H9 (cell line): ENCODE results near the gene FGF4. TPM values are rescaled to one million over a fixed set of nuclear protein-coding genes. Genes with fewer than 3 reads are reported as not detected.

ENCODE experiments used
- DNase-seq: peaks from one replicate; pipeline ENCODE4 v3.0.0-alpha.2; 2017
- H2AFZ ChIP-seq: one replicate; pipeline ENCODE4 v1.6.1; 2013; ENCODE audit warnings: mild to moderate bottlenecking, low read length, control low read depth, moderate library complexity
- H2AK5ac ChIP-seq: 2 replicates; pipeline ENCODE4 v1.6.1; 2013; ENCODE audit warnings: low read length, control low read depth, mixed read lengths; ENCODE audit not compliant: insufficient read length
- H2BK120ac ChIP-seq: one replicate; pipeline ENCODE4 v1.6.1; 2013; ENCODE audit warnings: low read depth, mild to moderate bottlenecking, low read length, control low read depth, inconsistent platforms; ENCODE audit not compliant: poor library complexity, severe bottlenecking
- H2BK12ac ChIP-seq: 2 replicates; pipeline ENCODE4 v1.6.1; 2013; ENCODE audit warnings: low read length, control low read depth, mixed read lengths, low read depth; ENCODE audit not compliant: insufficient read length
- H2BK15ac ChIP-seq: 2 replicates; pipeline ENCODE4 v1.6.1; 2013; ENCODE audit warnings: low read depth, low read length, control low read depth
- H2BK20ac ChIP-seq: one replicate; pipeline ENCODE4 v1.6.1; 2013; ENCODE audit warnings: low read depth, mild to moderate bottlenecking, low read length, control low read depth, inconsistent platforms; ENCODE audit not compliant: poor library complexity, severe bottlenecking
- H2BK5ac ChIP-seq: 2 replicates; pipeline ENCODE4 v1.6.1; 2013; ENCODE audit warnings: low read length, control low read depth, mixed read lengths; ENCODE audit not compliant: insufficient read length
- H3K14ac ChIP-seq: 2 replicates; pipeline ENCODE4 v1.6.1; 2013; ENCODE audit warnings: low read length, control low read depth; ENCODE audit not compliant: insufficient read depth
- H3K18ac ChIP-seq: 2 replicates; pipeline ENCODE4 v1.6.1; 2013; ENCODE audit warnings: low read depth, mild to moderate bottlenecking, mixed read lengths, low read length, control low read depth; ENCODE audit not compliant: insufficient read length
- H3K23ac ChIP-seq: 2 replicates; pipeline ENCODE4 v1.6.1; 2013; ENCODE audit warnings: low read length, control low read depth, mixed read lengths, low read depth; ENCODE audit not compliant: insufficient read length
- H3K23me2 ChIP-seq: 2 replicates; pipeline ENCODE4 v1.6.1; 2013; ENCODE audit warnings: low read depth, mild to moderate bottlenecking, mixed read lengths, low read length, control low read depth; ENCODE audit not compliant: insufficient read length, poor library complexity, severe bottlenecking
- H3K27ac ChIP-seq: 2 replicates; pipeline ENCODE4 v1.5.1; 2013; ENCODE audit warnings: low read length, control low read depth, mixed read lengths, low read depth; ENCODE audit not compliant: insufficient read length
- H3K27me3 ChIP-seq: 2 replicates; pipeline ENCODE4 v1.6.1; 2013; ENCODE audit warnings: low read length, control low read depth, inconsistent platforms; ENCODE audit not compliant: insufficient read depth
- H3K4ac ChIP-seq: 2 replicates; pipeline ENCODE4 v1.6.1; 2013; ENCODE audit warnings: low read depth, mild to moderate bottlenecking, control low read depth, inconsistent platforms, low read length, moderate library complexity
- H3K4me1 ChIP-seq: 2 replicates; pipeline ENCODE4 v1.6.1; 2013; ENCODE audit warnings: low read length, control low read depth, inconsistent platforms; ENCODE audit not compliant: insufficient read depth
- H3K4me2 ChIP-seq: 2 replicates; pipeline ENCODE4 v1.6.1; 2013; ENCODE audit warnings: low read length, control low read depth, mixed read lengths; ENCODE audit not compliant: insufficient read length, insufficient read depth
- H3K56ac ChIP-seq: 2 replicates; pipeline ENCODE4 v1.6.1; 2013; ENCODE audit warnings: low read depth, mild to moderate bottlenecking, mixed read lengths, low read length, control low read depth; ENCODE audit not compliant: insufficient read length
- H3K79me1 ChIP-seq: 2 replicates; pipeline ENCODE4 v1.6.1; 2013; ENCODE audit warnings: low read depth, mild to moderate bottlenecking, moderate library complexity, low read length, control low read depth, inconsistent platforms; ENCODE audit not compliant: insufficient read depth, poor library complexity, severe bottlenecking
- H3K79me2 ChIP-seq: 2 replicates; pipeline ENCODE4 v1.6.1; 2013; ENCODE audit warnings: low read length, control low read depth, inconsistent platforms; ENCODE audit not compliant: insufficient read depth
- H3K9ac ChIP-seq: 2 replicates; pipeline ENCODE4 v1.6.1; 2013; ENCODE audit warnings: low read length, control low read depth, mixed read lengths; ENCODE audit not compliant: insufficient read length; ENCODE audit errors: extremely low read depth
- H3K9me3 ChIP-seq: one replicate; pipeline ENCODE4 v1.6.1; 2013; ENCODE audit warnings: low read depth, low read length, inconsistent platforms; ENCODE audit not compliant: control insufficient read depth
- H3T11ph ChIP-seq: one replicate; pipeline ENCODE4 v1.6.1; 2013; ENCODE audit warnings: mild to moderate bottlenecking, low read length, control low read depth, inconsistent platforms
- H4K20me1 ChIP-seq: one replicate; pipeline ENCODE4 v1.6.1; 2013; ENCODE audit not compliant: control insufficient read depth, insufficient read length, insufficient read depth
- H4K5ac ChIP-seq: 2 replicates; pipeline ENCODE4 v1.6.1; 2013; ENCODE audit warnings: low read depth, mild to moderate bottlenecking, mixed read lengths, low read length, control low read depth; ENCODE audit not compliant: insufficient read length
- H4K8ac ChIP-seq: replicated peaks from 2 replicates; pipeline ENCODE4 v1.6.1; 2013; ENCODE audit warnings: low read length, control low read depth, mixed read lengths, low read depth; ENCODE audit not compliant: insufficient read length
- H4K91ac ChIP-seq: 2 replicates; pipeline ENCODE4 v1.6.1; 2013; ENCODE audit warnings: low read depth, mild to moderate bottlenecking, moderate library complexity, mixed read lengths, low read length, control low read depth; ENCODE audit not compliant: insufficient read length
- H3K27ac Mint-ChIP-seq, 3 experiments: 2 replicates in 2 of 3; 3 replicates in 1 of 3; pipeline ENCODE4 v1.8.0; 2020 to 2021; ENCODE audit warnings: mixed read lengths in 3 of 3, mild to moderate bottlenecking in 1 of 3, moderate library complexity in 1 of 3
- H3K27me3 Mint-ChIP-seq: 2 replicates; pipeline ENCODE4 v1.8.0; 2021; ENCODE audit warnings: low read depth, mild to moderate bottlenecking, moderate library complexity, mixed read lengths
- H3K36me3 Mint-ChIP-seq, 3 experiments: 2 replicates in 2 of 3; 3 replicates in 1 of 3; pipeline ENCODE4 v1.8.0; 2020 to 2021; ENCODE audit warnings: low read depth in 3 of 3, mixed read lengths in 3 of 3; ENCODE audit not compliant: insufficient read depth in 1 of 3
- H3K4me1 Mint-ChIP-seq, 2 experiments: 2 replicates each; pipeline ENCODE4 v1.8.0; 2020; ENCODE audit warnings: mixed read lengths in 2 of 2
- H3K4me3 Mint-ChIP-seq, 2 experiments: 2 replicates in 1 of 2; 3 replicates in 1 of 2; pipeline ENCODE4 v1.8.0; 2020 to 2021; ENCODE audit warnings: mild to moderate bottlenecking in 2 of 2, mixed read lengths in 2 of 2, moderate library complexity in 1 of 2
- H3K9me3 Mint-ChIP-seq, 2 experiments: 2 replicates in 1 of 2; 3 replicates in 1 of 2; pipeline ENCODE4 v1.8.0; 2020; ENCODE audit warnings: mild to moderate bottlenecking in 2 of 2, mixed read lengths in 2 of 2, moderate library complexity in 1 of 2
- CTCF ChIP-seq: fragments of 200-600 bp; sonication (generic); conservative IDR thresholded peaks from 3 replicates; pipeline ENCODE4 v1.8.0; 2021; ENCODE audit warnings: antibody characterized with exemption, mild to moderate bottlenecking
- WGBS: extraction: QIAGEN DNeasy Blood & Tissue Kit; methylation state at CpG from one replicate; pipeline ENCODE4 v1.1.7; 2013; ENCODE audit warnings: missing lambda C conversion rate, low lambda C conversion rate, mixed read lengths; ENCODE audit not compliant: insufficient read length; ENCODE audit errors: extremely low coverage; 5-methylcytosine and 5-hydroxymethylcytosine counted together
- total RNA-seq: library from RNA; stranded (reverse); gene quantifications from 2 replicates; pipeline ENCODE4 v1.2.1, GENCODE V29; 2021

FGF4 gene
- total RNA-seq, 1 experiment from 2014 or later, result 0.68 TPM

- no peak for DNase-seq
- peaks cover 2% of the 10 kb centered on the region for H4K20me1 ChIP-seq
- no peak overlapping the region for H4K8ac ChIP-seq
- Mint-ChIP-seq H3K27me3 (peaks cover 41% of the 10 kb centered on the region), H3K9me3 (no peaks in the 10 kb centered on the region), H3K36me3 (no peaks in the 10 kb centered on the region; a peak in 1 of 7 replicates), H3K4me3 (no peak overlapping the region; a peak in 1 of 5 replicates), H3K4me1 (peaks cover 8 to 11% of the 10 kb centered on the region in 2 experiments), H3K27ac (no peak overlapping the region)
- no peak overlapping the region for H3K9ac ChIP-seq
- TF ChIP-seq CTCF, result no peak
- no peak overlapping the region for H3K4me2 ChIP-seq
- H3K9me3 ChIP-seq, result no peaks in the 10 kb centered on the region
- H3K18ac ChIP-seq, result no peak overlapping the region
- H3K4me1 ChIP-seq, result no peaks in the 10 kb centered on the region
- H2AFZ ChIP-seq, result no peak overlapping the region
- no peak overlapping the region for H2BK120ac ChIP-seq
- H3T11ph ChIP-seq, result no peak overlapping the region
- H3K27ac ChIP-seq, result no peak overlapping the region
- no peaks in the 10 kb centered on the region; the same call in 1 of the 2 replicates for H3K27me3 ChIP-seq
- H3K56ac ChIP-seq, result no peak overlapping the region
- no peaks in the 10 kb centered on the region for H3K79me2 ChIP-seq
- WGBS, result no CpG with 5 or more reads among the region's 9 CpGs
- H3K79me1 ChIP-seq, result no peaks in the 10 kb centered on the region
- no peak overlapping the region for H2BK12ac ChIP-seq
- H4K5ac ChIP-seq, result no peak overlapping the region
- no peak overlapping the region for H4K91ac ChIP-seq
- H3K4ac ChIP-seq, result no peak overlapping the region
- H3K23me2 ChIP-seq, result peaks cover 3% of the 10 kb centered on the region
- no peak overlapping the region for H3K14ac ChIP-seq
- no peak overlapping the region for H2BK15ac ChIP-seq
- no peak overlapping the region for H3K23ac ChIP-seq
- H2BK5ac ChIP-seq, result no peak overlapping the region
- H2BK20ac ChIP-seq, result no peak overlapping the region
- no peak overlapping the region for H2AK5ac ChIP-seq
Measured at GRCh38 chr11:69807106-69807815, 32.1 kb upstream of the FGF4 start.
